GM12878 (cell line): ENCODE measurements around the gene MEIS2. TPM values are rescaled to one million over a fixed set of nuclear protein-coding genes. Genes with fewer than 3 reads are reported as not detected.

Experiments
- ATAC-seq: fragments of 200-7000 bp; cut with Tn5 transposase; 3 replicates; pipeline ENCODE4 v1.9.1; 2020; ENCODE audit warnings: mild to moderate bottlenecking, moderate library complexity
- BruUV-seq: library from RNA; stranded (reverse); fragments of 400-500 nt; replicated peaks from 2 replicates; lab custom pipeline; 2021; lab: Mats Ljungman, UMichigan
- CTCF ChIA-PET: fragments of 300-600 bp; sonication (Branson Sonifier 250); formaldehyde crosslinking; extraction: SDS; loops from one replicate; lab custom pipeline; 2021; ENCODE audit warnings: inconsistent platforms; lab: Yijun Ruan, JAX
- POLR2A ChIA-PET: fragments of 350-600 bp; formaldehyde crosslinking; extraction: SDS; loops from one replicate; lab custom pipeline; 2021; ENCODE audit warnings: inconsistent platforms; lab: Charles Lee
- RAD21 ChIA-PET: fragments of 300-600 bp; sonication (Branson Sonifier 250); formaldehyde crosslinking; loops from one replicate; lab custom pipeline; 2023; ENCODE audit warnings: antibody characterized with exemption; ENCODE audit not compliant: unreplicated experiment; lab: Charles Lee
- SMC1A ChIA-PET: fragments of 300-600 bp; sonication (Branson Sonifier 250); formaldehyde crosslinking; loops from one replicate; lab custom pipeline; 2023; ENCODE audit not compliant: unreplicated experiment, uncharacterized antibody; lab: Charles Lee
- DNase-seq: peaks from one replicate; pipeline ENCODE4 v3.0.0-alpha.2; 2011; ENCODE audit warnings: low read depth, low spot score
- FAIRE-seq: peaks from 3 replicates; lab custom pipeline; 2011; peaks lifted over from hg19 to GRCh38; lab: Jason Lieb, UNC
- H2AFZ ChIP-seq: 2 replicates; pipeline ENCODE4 v1.6.0; 2011; ENCODE audit warnings: low read depth, low read length, control low read depth; ENCODE audit not compliant: control insufficient read depth
- H3K27ac ChIP-seq: 2 replicates; pipeline ENCODE4 v1.5.1; 2011; ENCODE audit warnings: control low read depth; ENCODE audit not compliant: control insufficient read depth, insufficient read depth
- H3K27me3 ChIP-seq, 2 experiments: replicated peaks in 1 of 2; 2 replicates each; pipeline versions ENCODE4 v1.6.0 to v1.6.1; 2011; ENCODE audit warnings: low read length in 1 of 2; ENCODE audit not compliant: control insufficient read depth in 2 of 2, insufficient read depth in 2 of 2
- H3K36me3 ChIP-seq, 2 experiments: 2 replicates each; pipeline ENCODE4 v1.5.1; 2011; ENCODE audit warnings: low read length in 1 of 2; ENCODE audit not compliant: control insufficient read depth in 2 of 2, insufficient read depth in 2 of 2
- H3K4me1 ChIP-seq: 2 replicates; pipeline ENCODE4 v1.6.1; 2011; ENCODE audit warnings: mild to moderate bottlenecking, low read length, moderate library complexity, mixed read lengths; ENCODE audit not compliant: control insufficient read depth, insufficient read depth
- H3K4me2 ChIP-seq: 2 replicates; pipeline ENCODE4 v1.6.0; 2011; ENCODE audit warnings: control low read depth; ENCODE audit not compliant: control insufficient read depth, insufficient read depth
- H3K4me3 ChIP-seq: fragments of 200-600 bp; sonication (generic); 2 replicates; pipeline ENCODE4 v1.5.1; 2016
- H3K79me2 ChIP-seq: 2 replicates; pipeline ENCODE4 v1.6.0; 2011; ENCODE audit warnings: low read length; ENCODE audit not compliant: control insufficient read depth, insufficient read depth
- H3K9ac ChIP-seq: 2 replicates; pipeline ENCODE4 v1.8.0; 2011; ENCODE audit warnings: low read length, control low read depth, mixed read lengths; ENCODE audit not compliant: control insufficient read depth, insufficient read depth
- H3K9me3 ChIP-seq: replicated peaks from 3 replicates; pipeline ENCODE4 v1.5.1; 2011; ENCODE audit warnings: mild to moderate bottlenecking, low read length; ENCODE audit not compliant: control insufficient read depth, insufficient read depth
- H4K20me1 ChIP-seq: 2 replicates; pipeline ENCODE4 v1.6.0; 2011; ENCODE audit not compliant: control insufficient read depth, insufficient read depth
- BCL11A ChIP-seq: IDR thresholded peaks from 2 replicates; pipeline ENCODE4 v1.6.1; 2011; ENCODE audit warnings: low read depth, low read length
- BHLHE40 ChIP-seq, 2 experiments: fragments of 450-650 bp in 1 of 2; IDR thresholded peaks; 2 replicates each; pipeline ENCODE4 v1.6.1; 2011 to 2017; ENCODE audit warnings: low read depth in 2 of 2, borderline replicate concordance in 1 of 2, improper control_type of control experiment in 1 of 2, low read length in 1 of 2, mild to moderate bottlenecking in 1 of 2
- CEBPB ChIP-seq, 2 experiments: fragments of 150-350 bp in 1 of 2; IDR thresholded peaks; 2 replicates each; pipeline ENCODE4 v1.6.1; 2012 to 2014; ENCODE audit warnings: low read depth in 2 of 2, low read length in 2 of 2, borderline replicate concordance in 1 of 2, inconsistent platforms in 1 of 2
- EED ChIP-seq: sonication (generic); IDR thresholded peaks from 2 replicates; pipeline ENCODE4 v1.6.1; 2016; ENCODE audit warnings: antibody characterized with exemption, low read depth
- FOS ChIP-seq: IDR thresholded peaks from 3 replicates; pipeline ENCODE4 v1.6.1; 2011; ENCODE audit warnings: borderline replicate concordance; ENCODE audit not compliant: insufficient read length; ENCODE audit errors: extremely low read depth
- GATAD2B ChIP-seq: fragments of 450-650 bp; conservative IDR thresholded peaks from 2 replicates; pipeline ENCODE4 v1.6.1; 2017; ENCODE audit warnings: low read depth, mild to moderate bottlenecking, moderate library complexity
- HCFC1 ChIP-seq: fragments of 150-350 bp; IDR thresholded peaks from 2 replicates; pipeline ENCODE4 v1.6.1; 2014; ENCODE audit warnings: low read length
- HDAC6 ChIP-seq: fragments of 200-600 bp; sonication (generic); IDR thresholded peaks from one replicate; pipeline ENCODE4 v1.8.0; 2017; ENCODE audit warnings: antibody characterized with exemption; ENCODE audit not compliant: unreplicated experiment
- MYC ChIP-seq: IDR thresholded peaks from 2 replicates; pipeline ENCODE4 v1.6.1; 2011; ENCODE audit warnings: mild to moderate bottlenecking, low read length, moderate library complexity, inconsistent platforms; ENCODE audit not compliant: insufficient read depth, insufficient replicate concordance, insufficient read length, severe bottlenecking
- NFXL1 ChIP-seq: fragments of 450-650 bp; IDR thresholded peaks from 2 replicates; pipeline ENCODE4 v1.6.1; 2017; ENCODE audit warnings: antibody characterized with exemption, mild to moderate bottlenecking, borderline replicate concordance
- RAD21 ChIP-seq: IDR thresholded peaks from 2 replicates; pipeline ENCODE4 v1.6.1; 2011; ENCODE audit warnings: mild to moderate bottlenecking, low read depth, low read length, moderate library complexity; ENCODE audit not compliant: insufficient read depth
- RAD51 ChIP-seq: fragments of 450-650 bp; IDR thresholded peaks from 2 replicates; pipeline ENCODE4 v1.6.1; 2016; ENCODE audit warnings: moderate library complexity, mild to moderate bottlenecking, inconsistent platforms
- SREBF1 ChIP-seq: IDR thresholded peaks from 2 replicates; pipeline ENCODE4 v1.6.1; 2012; ENCODE audit warnings: mild to moderate bottlenecking, low read length
- TAF1 ChIP-seq: IDR thresholded peaks from 2 replicates; pipeline ENCODE4 v1.6.1; 2011; ENCODE audit warnings: mild to moderate bottlenecking, low read depth, low read length, borderline replicate concordance
- ZBTB40 ChIP-seq: fragments of 450-650 bp; IDR thresholded peaks from 2 replicates; pipeline ENCODE4 v1.6.1; 2016; ENCODE audit warnings: mild to moderate bottlenecking, moderate library complexity, borderline replicate concordance
- ZNF207 ChIP-seq: fragments of 450-650 bp; IDR thresholded peaks from 2 replicates; pipeline ENCODE4 v1.6.1; 2014; ENCODE audit warnings: antibody characterized with exemption, mild to moderate bottlenecking, borderline replicate concordance
- ZZZ3 ChIP-seq: IDR thresholded peaks from 2 replicates; pipeline ENCODE4 v1.6.1; 2011; ENCODE audit warnings: low read depth; ENCODE audit not compliant: control insufficient read depth, insufficient read length
- WGBS: methylation state at CpG from one replicate; pipeline ENCODE4 v1.1.6; 2016; ENCODE audit warnings: low lambda C conversion rate; ENCODE audit not compliant: insufficient replicate concordance, insufficient coverage; ENCODE audit errors: missing lambda C conversion rate; 5-methylcytosine and 5-hydroxymethylcytosine counted together
- in situ Hi-C: fragments of 300-500 bp; cut with MboI; formaldehyde crosslinking; loops from 9 replicates; pipeline ENCODE4 v1.14.3; 2018; ENCODE audit warnings: mixed read lengths
- intact Hi-C: fragments of 100-400 bp; cut with micrococcal nuclease; formaldehyde crosslinking; loops from one replicate; pipeline ENCODE4 v1.14.2; 2022; ENCODE audit not compliant: unreplicated experiment
- polyA plus RNA-seq, 11 experiments: library from polyadenylated mRNA; depleted of rRNA in 4 of 11; unstranded in 6 of 11; stranded (reverse) in 5 of 11; fragments of >200 nt; fragmentation: Nextera tagmentation in 4 of 11; fragmentation: Illumina TruSeq in 1 of 11; extraction: Ambion mirVana in 4 of 11; extraction: Trizol in 1 of 11; gene quantifications; 1 replicate in 1 of 11; 2 replicates in 10 of 11; pipeline versions ENCODE4 v1.2.1 to v1.2.3, GENCODE V29; 2011 to 2016; ENCODE audit warnings: inconsistent platforms in 2 of 11, missing spikeins in 2 of 11, low read depth in 1 of 11
- total RNA-seq, 4 experiments: library from RNA; depleted of rRNA in 3 of 4; stranded (reverse); fragments of >200 nt in 3 of 4; fragmentation: Illumina TruSeq in 1 of 4; extraction: Trizol in 1 of 4; gene quantifications; 2 replicates each; pipeline versions ENCODE4 v1.2.1 to v1.2.3, GENCODE V29; 2013 to 2021
- TF ChIP-seq, protein P1 (sequence below): fragments of 150-350 bp; IDR thresholded peaks from 2 replicates; pipeline ENCODE4 v1.6.1; 2014; ENCODE audit warnings: mild to moderate bottlenecking, low read depth, low read length

The MEIS2 gene
- total and polyA plus RNA-seq, 10 of the 15 experiments (the other 5 are each of a cell fraction or from before 2014, with no cell fraction given), result 9.2 to 54.0 (median 20.4) TPM

DNA sequence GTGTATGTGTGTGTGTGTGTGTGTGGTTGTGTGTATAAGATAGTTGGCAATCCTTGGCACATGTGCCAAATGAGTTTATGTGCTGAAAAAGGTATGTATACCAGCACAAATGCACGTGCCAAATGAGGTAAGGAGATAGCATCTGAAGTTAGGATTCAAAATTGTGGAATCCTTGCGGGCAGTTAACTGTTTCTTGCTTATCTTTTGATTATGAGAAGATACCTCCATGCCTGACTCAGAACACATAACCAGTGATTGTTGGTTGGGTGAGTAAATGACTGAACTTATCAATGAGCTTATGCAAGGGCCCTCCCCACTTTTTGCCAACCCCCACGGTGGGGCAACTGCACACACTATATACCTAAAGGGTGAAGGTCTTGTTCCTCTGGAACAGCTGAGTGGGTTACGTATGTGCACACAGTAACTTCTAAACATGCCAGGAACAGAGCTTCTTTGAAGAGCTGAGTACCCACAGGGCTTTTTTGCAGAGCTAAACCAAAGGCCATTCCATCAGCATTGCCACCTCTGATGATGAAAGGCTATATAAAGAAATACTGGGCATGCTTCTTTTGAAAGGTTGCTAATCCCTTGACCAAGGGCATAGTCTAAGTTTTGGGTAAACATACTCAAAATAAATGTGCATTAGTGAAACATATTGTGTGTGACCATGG lies 60.1 kb downstream of the MEIS2 start:
- Histone ChIP-seq H3K9me3 (no peaks in the 10 kb centered on the region), H2AFZ (no peak overlapping the region), H3K4me2 (no peak overlapping the region), H4K20me1 (no peaks in the 10 kb centered on the region), H3K36me3 (no peaks in the 10 kb centered on the region; a peak in 2 of 4 replicates), H3K9ac (no peak overlapping the region), H3K4me3 (no peak overlapping the region), H3K4me1 (peaks cover 7% of the 10 kb centered on the region; the same call in 1 of the 2 replicates), H3K27me3 (no peaks in the 10 kb centered on the region), H3K27ac (no peak overlapping the region), H3K79me2 (no peaks in the 10 kb centered on the region)
- intact Hi-C loops (no loop called here), in situ Hi-C loops (no loop called here)
- no peak for FAIRE-seq
- ChIA-PET POLR2A (interaction anchor here (0.5 to 1.1 kb wide), 2 partner anchors 12 to 125 kb away, joined by 3 to 4 read pairs; no protein-coding TSS in a partner anchor), RAD21 (no interaction called here), SMC1A (interaction anchor here (0.8 to 1.1 kb wide), 4 partner anchors 14 to 137 kb away, joined by 3 to 5 read pairs (median 4); no protein-coding TSS in a partner anchor), CTCF (interaction anchor here (0.6 to 1.8 kb wide), 2 partner anchors 12 to 17 kb away, joined by 5 read pairs; no protein-coding TSS in a partner anchor)
- no peak for DNase-seq
- WGBS, result 50% methylated on average over 4 of the region's 4 CpGs
- no TSS peak for BruUV-seq
- no peak for ATAC-seq
- no peak for TF ChIP-seq SREBF1
- TF ChIP-seq FOS, result no peak
- no peak for TF ChIP-seq NFXL1
- no peak for TF ChIP-seq BHLHE40 (IDR thresholded peaks at IDR 0.05; ENCODE audit: borderline replicate concordance in 1 of 2, low read depth in 2 of 2, low read length in 1 of 2)
- no peak for TF ChIP-seq RAD51
- no peak for TF ChIP-seq RAD21
- no peak for TF ChIP-seq HCFC1
- TF ChIP-seq BCL11A, result no peak
- no peak for TF ChIP-seq MYC
- TF ChIP-seq ZZZ3, result no peak
- TF ChIP-seq ZBTB40, result no peak
- no peak for TF ChIP-seq GATAD2B
- no peak for TF ChIP-seq CEBPB (IDR thresholded peaks at IDR 0.05; ENCODE audit: borderline replicate concordance in 1 of 2, low read depth in 2 of 2, low read length in 2 of 2)
- TF ChIP-seq TAF1, result no peak
- TF ChIP-seq ZNF207, result no peak
- TF ChIP-seq HDAC6, result no peak
- TF ChIP-seq, protein P1, sequence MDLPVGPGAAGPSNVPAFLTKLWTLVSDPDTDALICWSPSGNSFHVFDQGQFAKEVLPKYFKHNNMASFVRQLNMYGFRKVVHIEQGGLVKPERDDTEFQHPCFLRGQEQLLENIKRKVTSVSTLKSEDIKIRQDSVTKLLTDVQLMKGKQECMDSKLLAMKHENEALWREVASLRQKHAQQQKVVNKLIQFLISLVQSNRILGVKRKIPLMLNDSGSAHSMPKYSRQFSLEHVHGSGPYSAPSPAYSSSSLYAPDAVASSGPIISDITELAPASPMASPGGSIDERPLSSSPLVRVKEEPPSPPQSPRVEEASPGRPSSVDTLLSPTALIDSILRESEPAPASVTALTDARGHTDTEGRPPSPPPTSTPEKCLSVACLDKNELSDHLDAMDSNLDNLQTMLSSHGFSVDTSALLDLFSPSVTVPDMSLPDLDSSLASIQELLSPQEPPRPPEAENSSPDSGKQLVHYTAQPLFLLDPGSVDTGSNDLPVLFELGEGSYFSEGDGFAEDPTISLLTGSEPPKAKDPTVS, result no peak
- no peak for TF ChIP-seq EED
